GM12878 (cell line): ENCODE measurements around the gene ANTXR1.

Experiments
- CHD2 ChIP-seq: IDR thresholded peaks from 2 replicates; pipeline ENCODE4 v1.6.1; 2011; ENCODE audit warnings: low read depth, low read length, improper control_type of control experiment, borderline replicate concordance
- POLR2AphosphoS5 ChIP-seq: IDR thresholded peaks from 2 replicates; pipeline ENCODE4 v1.6.1; 2011; ENCODE audit warnings: mild to moderate bottlenecking, low read length, inconsistent platforms

DNA sequence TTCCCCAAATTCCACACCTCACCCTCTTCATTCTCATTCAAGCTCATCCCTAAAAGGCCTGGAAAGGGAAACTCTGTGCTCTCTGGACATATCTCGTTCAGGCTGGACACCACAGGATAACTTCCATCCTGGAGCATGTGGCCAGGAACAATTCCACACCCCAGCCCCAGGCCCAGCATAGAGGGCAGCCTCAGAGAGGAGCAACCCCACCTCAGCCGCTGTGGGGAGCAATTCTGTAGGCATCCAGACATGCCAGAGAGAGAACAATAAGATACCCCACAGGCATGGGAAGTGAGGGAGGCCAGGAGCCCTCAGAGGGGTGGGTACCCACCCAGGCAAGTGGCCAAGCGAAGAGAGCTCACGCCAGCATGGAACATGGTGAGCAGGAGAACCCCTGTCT lies 230.7 kb downstream of the ANTXR1 start:
- TF ChIP-seq POLR2AphosphoS5, result no peak
- no peak for TF ChIP-seq CHD2
